ENCODE measurements around the gene BACH2. TPM values are rescaled to one million over a fixed set of nuclear protein-coding genes. Genes with fewer than 3 reads are reported as not detected.
"Not testable (repeated sequence)": the region's sequence is repeated elsewhere in the genome, so short reads cannot be mapped to it uniquely, and the experiment has no call there.

The BACH2 gene
- polyA plus RNA-seq, 1 donor: 4.9 TPM

DNA sequence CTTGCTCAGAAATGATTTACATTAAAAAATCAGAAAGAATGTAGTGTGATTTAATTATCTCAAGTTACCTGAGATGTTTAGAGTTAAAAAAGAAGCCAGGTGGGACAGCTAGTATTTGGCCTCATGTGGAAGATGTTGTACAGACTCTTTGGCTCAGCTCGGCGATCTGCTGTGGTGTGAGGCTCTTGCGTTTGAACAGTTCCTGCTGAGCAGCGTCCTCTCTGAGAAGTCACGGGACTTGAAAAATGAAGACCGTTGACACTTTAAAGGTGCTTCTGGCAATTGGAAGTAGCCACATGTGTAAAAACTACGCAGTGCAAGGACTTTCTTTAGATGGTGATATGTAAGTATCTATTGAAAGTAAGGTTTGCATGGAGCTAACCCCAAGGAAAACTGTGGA, 169.0 kb downstream of the BACH2 start:
- DNase-seq (ENCODE audit: low read depth): no peak

DNA sequence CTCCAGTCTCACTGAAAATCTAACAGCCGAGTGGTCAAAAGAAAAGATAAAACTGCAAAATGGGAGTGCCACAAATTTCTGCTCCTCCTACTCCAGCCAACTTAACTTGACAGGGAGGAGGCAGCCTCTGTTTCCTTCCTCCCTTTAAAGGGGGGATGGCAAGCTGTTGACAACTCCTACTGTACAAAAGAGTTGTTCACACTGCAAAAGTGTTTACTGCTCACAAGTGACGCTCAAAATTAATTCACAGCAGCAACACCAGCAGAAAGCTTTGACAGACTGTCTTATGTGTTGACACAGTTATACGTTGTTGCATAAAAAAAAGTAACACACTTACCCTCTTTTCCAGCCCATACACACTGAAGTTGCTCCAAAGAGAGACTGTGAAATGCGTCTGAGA, 169.8 kb downstream of the BACH2 start:
- DNase-seq (ENCODE audit: low read depth): no peak

DNA sequence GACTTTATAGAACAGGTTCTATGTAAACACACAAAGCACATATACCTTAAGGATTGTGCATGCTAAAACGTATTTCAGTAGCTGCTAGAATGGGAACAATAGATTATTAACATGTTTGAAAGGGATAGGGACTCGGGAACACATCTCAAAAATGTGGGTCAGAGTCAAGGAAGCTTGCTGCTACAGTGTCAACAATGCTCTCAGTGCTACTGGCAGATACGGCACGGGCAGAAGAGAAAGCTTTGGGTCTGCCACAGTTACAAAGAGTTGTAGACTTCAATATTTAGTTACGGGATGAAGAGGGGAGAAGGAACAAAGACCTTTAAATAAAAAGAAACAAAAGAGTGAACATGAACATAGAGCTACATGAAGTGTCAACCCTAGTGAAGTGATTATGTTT, 170.5 kb downstream of the BACH2 start:
- DNase-seq (ENCODE audit: low read depth): no peak

DNA sequence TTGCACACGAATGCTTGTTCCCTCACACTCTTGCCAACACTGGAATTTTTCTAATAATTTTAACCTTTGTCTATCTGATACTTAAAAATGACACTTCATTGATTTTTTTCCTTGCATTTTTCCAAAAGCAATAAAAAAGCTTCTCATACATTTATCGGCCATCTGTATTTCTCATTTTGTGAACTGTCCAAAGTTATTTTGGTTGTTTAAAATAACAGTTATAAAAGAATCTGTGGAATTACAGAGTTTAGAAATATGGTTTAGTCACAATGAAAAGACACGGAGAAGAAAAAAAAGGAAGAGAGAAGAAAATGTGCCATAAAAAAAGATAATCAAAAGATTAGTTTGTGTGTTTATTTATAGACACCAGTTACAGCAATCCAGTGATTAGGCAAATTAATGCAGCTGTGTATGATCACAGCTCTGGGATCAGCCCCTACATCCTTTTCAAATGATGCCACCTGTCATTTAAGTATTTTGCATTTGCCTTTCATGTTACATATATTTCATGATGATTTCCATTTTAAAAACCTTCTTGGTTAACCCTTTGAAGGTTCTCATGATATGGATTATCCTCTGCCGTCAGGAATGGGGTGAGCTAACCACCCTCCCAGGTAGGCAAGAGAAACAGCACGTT, 171.7 kb downstream of the BACH2 start:
- DNase-seq (ENCODE audit: low read depth): no peak

DNA sequence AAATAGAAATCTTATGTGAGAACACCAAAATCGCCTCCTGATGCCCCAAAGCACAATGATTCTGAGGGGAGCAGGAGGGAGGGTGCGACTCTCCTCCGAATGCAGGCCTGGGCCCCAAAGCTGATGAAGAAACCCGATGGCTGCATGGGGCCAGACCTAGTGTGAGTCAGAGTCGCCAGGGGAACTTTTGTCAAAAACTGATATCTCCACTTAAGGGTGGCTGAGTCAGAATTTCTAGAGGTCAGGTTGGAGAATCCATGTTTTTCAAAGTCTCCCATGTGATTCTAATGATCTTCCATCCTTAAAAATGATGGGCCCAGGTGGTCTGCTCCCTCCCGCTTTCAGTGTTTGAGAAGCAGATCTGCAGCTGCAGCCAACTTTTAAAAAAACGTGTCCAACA, 172.8 kb downstream of the BACH2 start:
- DNase-seq (ENCODE audit: low read depth): no peak

DNA sequence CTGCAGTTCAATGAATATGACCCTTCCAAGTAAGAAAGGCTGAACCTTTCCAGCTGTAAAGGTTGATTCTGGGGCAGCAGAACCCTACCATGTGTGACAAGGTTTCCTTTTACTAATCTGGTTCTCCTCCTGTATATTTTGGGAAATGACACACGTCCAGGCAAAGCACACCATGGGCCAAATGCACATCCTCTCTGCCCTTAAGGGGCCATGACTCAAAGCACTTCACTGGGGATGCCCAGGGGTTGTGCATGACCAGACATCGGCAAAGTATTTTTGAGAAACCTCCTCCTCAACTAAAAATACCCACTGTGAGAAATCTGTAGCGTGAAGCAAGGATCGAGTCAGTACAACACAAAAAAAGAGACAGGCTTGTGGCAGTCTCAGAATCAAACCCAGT, 174.7 kb downstream of the BACH2 start:
- no peak for DNase-seq (ENCODE audit: low read depth)

DNA sequence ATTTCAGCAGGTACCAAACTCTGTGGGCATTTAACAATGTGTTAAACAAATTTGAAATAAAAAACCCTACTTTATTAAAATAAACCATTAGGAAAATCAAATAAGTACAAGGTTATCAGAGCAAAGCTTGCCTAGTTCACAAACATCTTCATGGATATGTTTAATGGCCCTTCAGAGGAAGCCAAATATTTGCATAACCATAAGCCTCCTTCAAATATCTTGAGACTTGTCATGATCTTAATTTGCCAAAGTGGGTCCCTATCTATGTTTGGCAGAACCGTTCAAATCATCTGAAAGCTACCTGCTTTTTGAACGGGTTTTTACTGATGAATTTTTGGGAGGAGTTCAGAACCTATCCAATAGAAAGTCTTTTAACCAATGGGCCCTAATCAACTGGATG, 176.3 kb downstream of the BACH2 start:
- no peak for DNase-seq (ENCODE audit: low read depth)

DNA sequence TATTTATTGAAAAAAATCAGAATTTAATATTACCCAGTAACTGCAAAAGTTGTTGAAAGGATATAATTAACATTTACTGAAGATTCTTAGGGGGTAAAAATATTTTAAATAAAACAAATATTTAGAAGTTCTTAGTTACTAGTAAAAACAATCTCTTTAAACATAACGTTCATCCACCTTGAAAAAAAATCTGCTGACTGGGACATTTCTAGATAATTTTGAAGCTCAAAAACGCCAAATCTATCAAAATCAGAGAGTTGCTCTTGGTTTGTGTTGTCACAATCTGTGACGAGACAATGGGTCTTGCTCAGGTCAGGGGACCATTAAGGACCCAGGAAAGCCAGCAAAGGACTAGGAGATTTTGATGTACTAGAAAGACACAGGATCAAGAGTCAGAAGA, 177.0 kb downstream of the BACH2 start:
- no peak for DNase-seq (ENCODE audit: low read depth)

DNA sequence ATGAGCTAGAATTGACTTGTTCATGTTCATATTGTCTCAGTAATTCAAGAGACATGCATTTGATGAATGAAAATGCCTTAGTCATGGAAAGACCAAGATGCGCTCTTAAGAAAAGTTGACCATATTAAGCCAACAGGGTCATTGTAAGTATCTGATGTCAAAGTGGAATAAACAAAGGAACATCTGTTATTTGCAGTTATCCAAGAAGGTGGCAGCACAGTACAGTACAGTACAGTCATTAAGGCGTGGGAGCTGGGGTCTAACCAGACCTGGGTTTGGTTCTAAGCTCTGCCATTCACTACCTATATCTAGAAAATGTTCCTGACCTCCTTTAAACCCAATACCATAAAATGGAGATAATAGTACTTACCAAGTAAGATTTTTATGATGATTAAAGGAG, 178.1 kb downstream of the BACH2 start:
- DNase-seq (ENCODE audit: low read depth): no peak

DNA sequence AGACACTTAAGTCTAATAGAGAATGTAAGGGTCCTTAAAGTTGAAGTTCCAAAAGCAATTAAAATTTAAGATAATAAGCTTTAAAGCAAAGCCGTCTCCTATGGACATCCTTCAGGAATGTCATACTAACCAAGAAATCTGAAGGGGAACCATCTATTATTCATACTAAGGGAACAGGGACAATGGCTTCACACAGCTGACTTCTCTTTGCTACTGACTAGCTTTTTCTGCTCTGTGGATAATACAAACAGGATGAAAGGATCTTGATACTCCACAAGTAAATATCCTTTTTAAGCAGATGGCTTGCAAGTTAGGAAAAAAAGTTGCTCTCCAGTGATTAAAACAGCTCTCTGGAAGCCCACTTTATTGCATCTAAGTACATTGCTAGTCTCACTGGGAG, 178.6 kb downstream of the BACH2 start:
- no peak for DNase-seq (ENCODE audit: low read depth)

DNA sequence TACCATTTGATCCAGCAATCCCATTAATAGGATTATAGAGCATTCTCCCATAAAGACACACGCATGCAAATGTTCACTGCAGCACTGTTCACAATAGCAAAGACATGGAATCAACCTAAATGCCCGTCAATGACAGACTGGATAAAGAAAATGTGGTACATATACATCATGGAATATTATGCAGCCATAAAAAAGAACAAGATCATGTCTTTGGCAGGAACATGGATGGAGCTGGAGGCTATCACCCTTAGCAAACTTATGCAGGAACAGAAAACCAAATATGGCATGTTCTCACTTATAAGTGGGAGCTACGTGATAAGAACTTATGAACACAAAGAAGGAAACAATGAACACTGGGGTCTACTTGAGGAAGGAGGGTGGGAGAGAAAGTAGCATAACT, 180.5 kb downstream of the BACH2 start:
- not testable (repeated sequence) for DNase-seq (ENCODE audit: low read depth)

DNA sequence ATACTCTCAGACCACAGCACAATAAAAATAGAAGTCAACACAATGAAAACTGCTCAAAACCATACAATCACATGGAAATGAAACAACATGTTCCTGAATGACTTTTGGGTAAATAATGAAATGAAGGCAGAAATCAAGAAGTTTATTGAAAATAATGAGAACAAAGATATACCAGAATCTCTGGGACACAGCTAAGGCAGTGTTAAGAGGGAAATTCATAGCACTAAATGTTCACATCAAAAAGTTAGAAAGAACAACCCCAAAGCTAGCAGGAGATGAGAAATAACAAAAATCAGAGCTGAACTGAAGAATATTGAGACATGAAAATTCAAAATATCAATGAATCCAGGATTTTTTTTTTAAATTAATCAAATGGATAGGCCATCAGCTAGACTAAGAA, 183.3 kb downstream of the BACH2 start:
- no peak for DNase-seq (ENCODE audit: low read depth)

DNA sequence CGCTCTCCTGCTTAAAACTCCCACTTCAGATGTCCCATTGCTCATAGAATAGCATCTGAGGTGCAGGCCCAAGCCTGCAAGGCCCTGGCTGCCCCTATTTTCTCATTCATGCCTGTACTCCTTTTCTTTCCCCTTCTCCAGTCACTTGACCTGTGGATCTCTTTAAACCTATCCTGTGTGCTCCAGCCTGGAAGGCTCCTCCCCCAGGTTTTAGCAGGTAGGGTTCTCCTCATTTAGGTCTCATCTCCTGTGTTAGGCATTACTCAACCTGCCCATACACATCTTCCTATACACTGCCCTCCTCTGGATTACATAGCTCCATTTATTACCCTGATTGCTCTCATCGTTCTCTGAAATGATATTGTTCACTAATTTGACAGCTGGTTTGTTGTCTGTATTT, 185.3 kb downstream of the BACH2 start:
- DNase-seq (ENCODE audit: low read depth): no peak

DNA sequence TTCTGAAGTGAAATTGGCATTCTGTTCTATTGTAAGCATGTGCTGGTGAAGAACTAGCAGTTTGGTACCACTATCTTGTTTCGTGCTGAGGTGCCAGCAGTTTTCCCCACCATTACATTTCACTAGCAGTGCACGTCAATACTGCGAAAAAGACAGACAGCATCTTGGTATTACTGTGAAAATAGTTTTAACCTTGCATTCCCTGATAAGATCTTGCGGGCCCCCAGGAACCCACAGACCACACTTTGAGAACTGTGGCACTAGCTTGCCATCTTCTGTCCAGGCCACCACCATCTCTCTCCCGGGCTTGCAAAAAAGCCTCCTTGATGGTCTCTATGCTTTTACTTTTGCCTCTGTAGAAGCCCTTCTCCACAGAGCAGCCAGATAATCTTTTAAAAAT, 185.7 kb downstream of the BACH2 start:
- DNase-seq (ENCODE audit: low read depth): no peak

DNA sequence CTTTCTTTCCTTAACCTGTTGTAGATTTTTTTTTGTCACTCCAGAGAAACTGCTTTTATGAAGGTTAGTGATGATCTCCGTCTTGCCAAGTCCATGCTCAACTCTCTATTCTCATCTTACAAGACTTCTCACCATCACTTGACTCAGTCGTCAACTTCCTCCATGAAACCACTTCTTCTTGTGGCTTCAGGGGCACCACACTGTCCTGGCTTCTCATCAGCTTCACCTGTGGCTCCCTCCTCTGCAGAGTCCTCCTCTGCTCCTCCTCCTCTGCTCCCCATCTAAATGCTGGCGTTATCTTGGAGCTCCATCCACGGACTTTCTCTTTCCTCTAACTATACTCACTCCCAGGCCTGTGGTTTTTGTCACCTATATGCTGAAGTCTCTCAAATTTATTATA, 187.5 kb downstream of the BACH2 start:
- no peak for DNase-seq (ENCODE audit: low read depth)

DNA sequence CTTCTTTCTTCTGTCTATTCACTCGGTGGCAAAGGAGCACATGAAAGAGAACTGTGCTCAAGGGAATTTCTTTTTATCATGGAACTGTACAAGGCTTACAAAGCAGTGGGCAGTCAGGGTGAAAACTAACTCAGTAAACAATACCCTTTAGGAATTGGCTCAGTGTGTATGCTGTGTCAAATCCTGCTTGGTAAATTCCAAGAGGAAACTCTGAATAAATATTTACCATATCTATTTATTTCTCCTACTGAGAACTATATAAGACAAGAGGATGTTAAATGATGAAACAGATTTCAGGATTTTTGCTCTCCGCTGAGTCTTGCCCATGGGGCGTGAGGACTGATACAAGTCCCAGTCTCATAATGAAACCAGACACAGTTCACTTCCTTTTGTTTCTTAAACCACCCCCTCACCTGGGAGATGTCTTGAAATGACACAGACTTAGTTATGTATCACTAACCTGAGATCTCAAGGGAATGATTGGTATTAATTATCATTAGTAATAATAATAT, 188.8 kb downstream of the BACH2 start:
- DNase-seq (ENCODE audit: low read depth): no peak

DNA sequence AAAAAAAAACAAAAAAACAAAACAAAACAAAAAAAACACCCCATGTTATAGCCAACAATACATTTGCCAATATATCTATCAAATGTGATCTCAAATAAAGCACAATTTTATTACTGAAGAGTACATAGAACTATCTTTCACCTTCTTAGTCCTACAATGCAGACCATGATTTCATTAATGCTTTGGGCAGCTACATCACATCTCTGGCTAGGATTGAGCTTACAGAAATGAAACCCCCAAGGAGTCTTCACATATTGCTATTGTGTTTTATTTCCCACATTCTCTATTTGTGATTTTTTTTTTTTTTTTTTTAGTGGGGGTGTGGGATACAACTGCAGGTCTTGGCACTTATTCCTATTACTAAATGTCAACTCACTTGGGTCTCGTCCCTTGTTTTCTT, 189.3 kb downstream of the BACH2 start:
- DNase-seq (ENCODE audit: low read depth): no peak

DNA sequence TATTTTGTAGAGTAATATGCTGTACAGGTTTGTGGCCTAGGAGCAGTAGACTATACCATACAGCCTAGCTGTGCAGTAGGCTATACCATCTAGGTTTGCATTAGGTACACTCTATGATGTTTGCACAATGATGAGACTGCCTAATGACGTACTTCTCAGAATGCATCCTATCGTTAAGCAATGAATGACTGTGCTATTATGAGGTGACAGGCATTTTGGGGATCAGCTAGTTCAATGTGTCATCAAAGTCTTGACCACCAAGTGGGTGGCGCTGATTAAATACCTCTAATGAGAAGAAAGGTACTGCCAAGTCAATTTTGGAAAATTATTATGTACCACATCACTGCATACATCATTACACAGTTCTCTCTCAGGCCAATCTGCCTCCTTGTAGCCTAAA, 190.2 kb downstream of the BACH2 start:
- DNase-seq (ENCODE audit: low read depth): no peak

DNA sequence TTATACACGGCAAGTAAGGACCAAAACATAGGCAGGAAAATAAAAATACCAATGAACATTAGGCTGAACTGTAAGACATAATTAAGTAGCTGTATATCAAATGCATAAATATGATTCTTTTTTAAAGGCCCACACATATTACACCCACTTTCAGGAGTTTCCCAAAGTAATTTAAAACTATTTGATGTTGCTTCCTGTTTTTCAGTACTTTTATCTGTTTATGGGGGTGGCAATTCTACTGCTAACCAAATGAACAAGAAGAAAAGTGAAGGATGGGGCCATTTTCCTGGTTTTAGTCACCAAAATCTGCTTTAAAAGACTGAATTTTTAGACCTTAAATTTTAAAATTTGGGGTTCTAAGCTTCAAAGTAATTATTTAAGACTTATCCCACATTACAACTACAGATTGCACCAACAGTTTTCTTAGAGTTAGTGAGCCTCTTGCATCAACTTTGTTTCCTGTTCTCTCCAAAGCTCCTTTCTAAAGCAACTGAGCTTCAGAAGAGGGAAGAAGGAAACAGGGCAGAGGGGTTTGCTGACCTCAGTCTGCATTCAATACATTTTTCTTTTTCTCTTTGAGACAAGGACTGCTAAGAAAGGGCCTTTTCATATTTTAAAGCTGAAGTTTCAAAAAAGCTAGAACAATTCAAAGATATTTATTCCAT, 191.0 kb downstream of the BACH2 start:
- DNase-seq (ENCODE audit: low read depth): no peak

DNA sequence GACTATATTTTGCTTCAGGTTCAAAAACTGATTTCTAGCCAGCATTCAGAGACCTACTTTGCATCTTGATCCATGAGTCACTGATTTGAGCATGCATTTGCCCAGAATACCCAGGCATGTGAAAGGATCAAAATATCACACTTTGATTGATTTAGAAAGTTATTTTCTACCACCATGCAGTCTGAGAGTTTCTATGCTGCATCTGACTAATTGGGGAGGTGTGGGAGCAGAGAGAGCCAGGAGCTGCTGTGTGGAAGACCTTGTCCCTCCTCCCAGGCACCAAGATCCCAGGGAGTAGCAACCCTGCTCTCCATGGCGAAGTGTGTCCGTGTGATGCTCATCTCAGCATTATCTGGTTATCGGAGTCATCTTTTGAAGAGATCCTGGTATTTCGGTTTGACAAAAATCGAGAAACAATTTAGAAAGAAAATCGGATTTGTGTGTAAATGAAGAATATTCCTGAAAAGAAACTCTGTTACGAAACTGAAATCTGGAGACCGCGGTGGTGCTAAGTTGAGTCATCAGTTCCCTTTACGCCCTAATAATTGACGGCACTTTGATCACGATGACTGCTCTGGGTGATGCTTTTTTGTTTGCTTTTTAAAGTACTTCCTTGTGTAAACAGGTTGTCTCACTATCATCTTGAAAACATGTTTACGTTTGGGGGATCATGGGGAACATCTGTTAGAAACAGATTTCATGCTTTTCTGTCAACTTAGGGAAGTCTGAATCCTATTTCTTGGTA, 193.4 kb downstream of the BACH2 start:
- no peak for DNase-seq (ENCODE audit: low read depth)

DNA sequence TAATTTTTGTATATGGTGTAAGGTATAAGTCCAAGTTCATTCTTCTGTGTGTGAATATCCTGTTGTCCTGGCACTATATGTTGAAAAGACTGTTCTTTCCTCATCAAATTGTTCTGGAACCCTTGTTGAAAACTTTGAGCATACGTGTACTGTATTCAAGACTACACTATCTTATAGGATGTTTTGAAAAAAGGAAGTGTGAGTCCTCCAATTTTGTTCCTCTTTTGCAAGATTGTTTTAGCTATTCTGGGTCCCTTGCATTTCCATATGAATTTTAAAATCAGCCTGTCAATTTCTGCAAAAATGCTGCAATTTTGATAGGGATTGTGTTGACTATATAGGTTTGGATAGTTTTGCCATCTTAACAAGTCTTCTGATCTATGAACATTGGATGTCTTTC, 195.2 kb downstream of the BACH2 start:
- no peak for DNase-seq (ENCODE audit: low read depth)

DNA sequence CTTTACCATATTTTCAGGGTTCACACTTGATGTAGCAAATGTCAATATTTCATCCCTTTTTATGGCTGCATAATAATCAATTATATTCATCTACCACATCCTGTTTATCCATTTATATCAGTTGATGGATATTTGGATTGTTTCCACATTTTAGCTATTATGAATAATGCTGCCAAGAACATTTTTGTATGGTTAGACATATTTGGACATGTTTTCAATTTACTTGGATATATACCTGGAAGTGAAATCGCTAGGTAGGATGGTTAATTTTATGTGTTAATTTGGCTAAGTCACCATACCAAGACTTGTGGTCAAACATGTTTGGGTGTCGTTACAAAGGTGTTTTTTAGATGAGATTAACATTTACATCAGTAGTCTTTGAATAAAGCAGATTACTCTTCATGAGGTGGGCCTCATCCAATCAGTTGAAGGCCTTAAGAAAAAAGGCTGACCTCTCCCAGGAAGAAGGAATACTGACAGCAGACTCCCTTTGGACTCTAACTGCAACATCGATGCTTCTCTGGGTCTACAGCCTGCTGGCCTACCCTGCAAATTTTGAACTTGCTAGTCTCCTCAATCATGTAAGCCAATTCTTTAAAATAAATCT, 196.5 kb downstream of the BACH2 start:
- DNase-seq (ENCODE audit: low read depth): no peak

DNA sequence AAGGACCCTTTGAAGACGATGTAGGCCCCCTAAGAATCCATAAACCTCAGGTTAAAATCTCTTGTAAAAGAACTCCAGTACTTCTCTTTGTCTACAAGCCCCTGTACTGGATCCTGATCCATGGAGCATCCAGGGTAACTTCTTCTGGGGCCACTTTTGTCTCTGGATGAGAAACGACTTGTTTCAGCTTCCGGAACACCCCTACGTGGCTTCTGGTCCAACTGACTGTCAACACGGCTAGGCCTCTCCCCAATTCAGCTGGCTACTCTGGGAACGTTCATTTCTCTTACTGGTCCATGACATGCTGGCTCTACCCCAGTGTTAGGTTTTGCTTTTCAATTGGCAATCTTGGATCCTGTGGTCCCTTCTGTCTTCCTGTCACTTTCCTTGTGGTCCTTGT, 198.0 kb downstream of the BACH2 start:
- DNase-seq (ENCODE audit: low read depth): no peak

Data from forelimb muscle (tissue), 1 donor.